Muscle of back (tissue), 11 donors: ENCODE results near the gene ANKS1B. TPM values are rescaled to one million over a fixed set of nuclear protein-coding genes. Genes with fewer than 3 reads are reported as not detected.
"Not testable (repeated sequence)": the region's sequence is repeated elsewhere in the genome, so short reads cannot be mapped to it uniquely, and the experiment has no call there.

Experiments
- DNase-seq, 3 donors: peaks; one replicate each; pipeline versions ENCODE4 v3.0.0 to v3.0.0-alpha.2; 2013
- polyA plus RNA-seq, 10 donors: library from polyadenylated mRNA; unstranded; fragments of 120-200 nt; gene quantifications; one replicate each; pipeline ENCODE4 v1.2.1, GENCODE V29; 2013; ENCODE audit not compliant: insufficient read length in 10 of 10

The ANKS1B gene
- polyA plus RNA-seq, 10 donors: 2.1 to 4.8 (median 3.1) TPM

GRCh38 chr12:99271071-99271470 is 713.7 kb downstream of the ANKS1B start:
- DNase-seq: no peak

DNA sequence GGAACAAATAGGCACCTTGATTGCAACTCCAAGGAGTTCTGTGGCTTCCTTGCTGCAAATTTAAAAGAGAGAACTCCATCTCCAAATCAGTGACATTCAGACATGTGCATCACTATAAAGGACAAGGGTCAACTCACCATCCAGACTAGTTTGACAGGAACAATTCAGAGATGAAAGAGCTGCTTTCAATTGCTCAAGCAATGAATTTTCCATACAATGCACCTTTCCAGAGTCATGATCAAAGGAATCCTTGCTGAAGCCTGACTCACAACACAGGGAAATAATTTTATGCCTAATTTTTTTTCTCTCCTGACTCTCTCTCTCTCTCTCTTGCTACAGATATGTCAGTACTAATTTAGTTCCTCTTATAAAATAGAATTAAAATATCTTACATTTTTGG is 717.7 kb downstream of the ANKS1B start:
- no peak for DNase-seq

- DNase-seq: no peak
These were observed 719.1 kb downstream of the ANKS1B start for GRCh38 chr12:99265648-99266047.

DNA sequence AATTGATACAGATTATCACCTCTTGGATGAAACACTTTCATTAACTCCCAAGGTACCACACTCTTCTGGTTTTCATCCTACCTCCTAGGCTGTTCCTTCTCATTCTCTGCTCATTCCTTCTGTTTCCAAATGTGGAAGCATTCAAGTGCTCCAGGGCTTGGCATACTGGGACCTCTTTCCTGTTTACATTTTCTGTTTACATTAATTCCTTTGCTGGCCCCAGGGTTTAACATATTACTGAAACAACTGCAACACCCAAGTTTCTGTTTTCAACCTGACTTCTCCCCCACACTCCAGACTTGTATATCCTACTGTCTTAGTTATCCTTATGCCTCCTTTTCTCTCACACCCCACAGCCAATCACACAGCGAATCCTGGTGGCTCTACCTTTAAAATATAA is 723.5 kb downstream of the ANKS1B start:
- no peak for DNase-seq

- DNase-seq: peak in 1 of 3 donors; percentile 23
These were observed 724.2 kb downstream of the ANKS1B start for GRCh38 chr12:99260456-99260996.

DNA sequence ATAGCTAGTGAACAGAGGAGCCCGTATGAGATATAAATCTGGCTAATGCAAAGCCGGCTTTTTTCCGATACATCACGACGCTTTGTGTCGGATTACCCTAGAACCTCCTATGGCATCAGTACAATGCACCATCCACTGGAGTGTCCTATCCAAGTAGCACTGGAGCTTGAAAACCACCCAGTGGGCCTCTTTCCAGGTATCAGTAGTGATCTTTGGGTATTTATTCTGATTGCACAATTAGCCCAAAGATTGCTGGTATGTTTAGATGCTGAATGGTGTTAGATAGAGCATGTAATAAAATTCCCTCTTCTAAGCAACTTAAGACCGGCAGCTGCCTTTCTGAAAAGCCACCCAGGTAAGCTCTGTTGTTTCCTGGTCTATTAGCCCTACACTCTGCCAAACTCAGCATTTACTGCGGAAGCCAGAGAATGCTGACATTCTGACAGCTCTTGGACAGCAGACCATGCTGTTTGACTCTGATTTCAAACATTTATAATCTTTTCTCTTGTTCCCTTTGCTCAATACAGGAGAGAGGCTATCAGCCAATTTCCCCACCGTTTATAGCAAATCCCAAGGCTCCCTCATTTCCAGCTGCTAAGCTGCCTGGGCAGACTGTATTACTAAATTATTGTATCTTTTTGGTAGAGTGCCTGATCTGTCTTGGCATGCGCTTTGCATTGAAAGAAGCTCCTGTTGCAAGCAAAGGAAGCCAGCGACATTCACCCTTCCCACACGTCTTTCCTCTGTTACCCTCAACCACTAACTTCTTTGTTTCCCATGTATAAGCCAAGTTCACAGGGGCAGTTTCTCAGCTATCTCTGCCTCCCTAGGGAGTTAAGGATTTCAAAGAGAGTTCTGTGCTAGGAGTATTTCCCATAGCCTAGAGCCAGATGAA is 725.4 kb downstream of the ANKS1B start:
- peak; percentile 4 to 67 (median 54) for DNase-seq

DNA sequence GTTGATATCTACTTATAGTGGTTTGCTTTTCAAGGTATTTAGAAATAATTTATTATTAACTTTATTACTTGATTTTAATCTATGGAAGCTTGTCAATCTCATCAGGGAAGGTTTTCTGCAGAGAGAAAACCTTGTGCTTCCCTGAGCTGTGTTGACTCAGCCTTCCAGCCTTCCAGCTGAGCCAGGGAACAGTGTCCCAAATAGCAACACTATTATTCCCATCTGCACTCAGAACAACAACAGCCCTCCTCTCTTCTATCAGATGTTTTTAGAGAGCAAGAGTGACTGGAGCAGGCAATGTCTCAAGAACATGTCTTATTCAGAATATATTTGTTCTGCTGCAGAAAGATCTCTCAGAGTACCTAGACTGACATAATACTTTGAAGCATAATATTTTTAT is 727.1 kb downstream of the ANKS1B start:
- peak in 2 of 3 donors; percentile 6 to 30 for DNase-seq

- no peak for DNase-seq
These were observed 731.7 kb downstream of the ANKS1B start for GRCh38 chr12:99253068-99253467.

DNA sequence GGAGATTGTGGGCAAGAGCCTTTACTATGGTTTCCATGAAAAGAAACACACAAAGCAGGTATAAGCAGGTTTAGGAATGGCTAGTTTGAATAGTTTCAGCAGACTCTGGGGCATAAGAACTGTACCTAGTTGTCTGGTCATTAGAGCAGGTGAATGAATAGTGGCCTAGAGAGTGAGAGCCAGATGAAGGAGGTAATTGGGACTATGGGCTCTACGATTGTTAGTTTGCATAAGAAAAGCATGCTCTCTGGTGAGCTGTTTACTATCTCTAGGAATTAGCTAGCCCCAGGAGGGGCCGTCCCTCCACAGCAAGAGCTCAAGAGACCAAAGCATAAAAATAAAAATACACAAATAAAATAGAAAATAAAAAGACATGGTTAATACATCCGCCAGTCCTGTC is 734.6 kb downstream of the ANKS1B start:
- no peak for DNase-seq

- DNase-seq: no peak
These were observed 735.2 kb downstream of the ANKS1B start for GRCh38 chr12:99249543-99249942.

GRCh38 chr12:99237907-99238538 is 746.7 kb downstream of the ANKS1B start:
- DNase-seq: not testable (repeated sequence)

- no peak for DNase-seq
These were observed 749.4 kb downstream of the ANKS1B start for GRCh38 chr12:99235381-99235780.

GRCh38 chr12:99234702-99235101 is 750.0 kb downstream of the ANKS1B start:
- no peak for DNase-seq

- no peak for DNase-seq
These were observed 752.4 kb downstream of the ANKS1B start for GRCh38 chr12:99232324-99232723.

- DNase-seq: no peak
These were observed 753.7 kb downstream of the ANKS1B start for GRCh38 chr12:99231031-99231430.

GRCh38 chr12:99224237-99224636 is 760.5 kb downstream of the ANKS1B start:
- DNase-seq: no peak

- DNase-seq: no peak
These were observed 761.2 kb downstream of the ANKS1B start for GRCh38 chr12:99223579-99223978.

GRCh38 chr12:99213047-99213446 is 771.7 kb downstream of the ANKS1B start:
- no peak for DNase-seq

GRCh38 chr12:99212275-99212674 is 772.5 kb downstream of the ANKS1B start:
- no peak for DNase-seq

DNA sequence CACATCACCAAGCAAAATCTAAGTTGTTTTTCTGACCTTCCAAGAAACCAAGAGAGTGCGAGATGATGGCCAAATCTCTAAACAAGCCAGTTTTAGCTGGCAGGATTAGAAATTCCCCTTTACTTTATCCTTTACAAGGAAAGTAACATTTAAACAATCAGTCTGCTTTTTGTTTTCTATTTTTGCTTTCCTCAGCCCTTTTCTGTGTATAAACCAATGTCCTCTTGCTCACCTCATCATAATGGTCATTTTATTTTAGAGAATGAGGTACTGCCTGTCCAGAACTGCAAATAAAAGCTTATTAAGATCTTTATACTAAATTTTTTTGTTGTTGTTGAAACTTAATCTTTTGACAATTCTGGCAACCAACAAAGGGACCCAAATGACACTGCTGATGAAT is 779.6 kb downstream of the ANKS1B start:
- DNase-seq: no peak

- no peak for DNase-seq
These were observed 782.7 kb downstream of the ANKS1B start for GRCh38 chr12:99201906-99202645.

GRCh38 chr12:99200711-99201384 is 783.9 kb downstream of the ANKS1B start:
- DNase-seq: no peak
